ENCODE data around the gene TADA2B. TPM values are rescaled to one million over a fixed set of nuclear protein-coding genes. Genes with fewer than 3 reads are reported as not detected.

The TADA2B gene
- total RNA-seq, 2 donors from 2014 or later: 20.8 to 27.0 TPM

GRCh38 chr4:7024336-7024890 lies 18.8 kb upstream of the TADA2B start:
- no peaks in the 10 kb centered on the region for H3K4me1 ChIP-seq
- H3K27me3 ChIP-seq: no peaks in the 10 kb centered on the region
- H3K4me3 ChIP-seq: no peak overlapping the region
- DNase-seq (ENCODE audit: low spot score): no peak
- no peaks in the 10 kb centered on the region for H3K9me3 ChIP-seq
- peaks cover 36% of the 10 kb centered on the region for H3K36me3 ChIP-seq
- no peak for TF ChIP-seq CTCF (IDR thresholded peaks at IDR 0.05)
- H3K27ac ChIP-seq: no peak overlapping the region

GRCh38 chr4:7025040-7025602 lies 18.1 kb upstream of the TADA2B start:
- no peak for DNase-seq (ENCODE audit: low spot score)
- no peaks in the 10 kb centered on the region for H3K27me3 ChIP-seq

GRCh38 chr4:7026107-7026506 lies 17.1 kb upstream of the TADA2B start:
- peaks cover 47% of the 10 kb centered on the region for H3K36me3 ChIP-seq
- no peak overlapping the region for H3K4me3 ChIP-seq
- no peak for TF ChIP-seq CTCF (IDR thresholded peaks at IDR 0.05)
- no peaks in the 10 kb centered on the region for H3K9me3 ChIP-seq
- H3K27me3 ChIP-seq: no peaks in the 10 kb centered on the region
- H3K4me1 ChIP-seq: no peaks in the 10 kb centered on the region
- H3K27ac ChIP-seq: no peak overlapping the region
- DNase-seq (ENCODE audit: low spot score): no peak

More at GRCh38 chr4:7025040-7025602, 18.1 kb upstream of the TADA2B start:
- Histone ChIP-seq H3K9me3 (no peaks in the 10 kb centered on the region), H3K4me3 (no peak overlapping the region), H3K36me3 (peaks cover 43% of the 10 kb centered on the region), H3K4me1 (no peaks in the 10 kb centered on the region), H3K27ac (no peak overlapping the region)
- TF ChIP-seq CTCF (IDR thresholded peaks at IDR 0.05): no peak

GRCh38 chr4:7027284-7027683 lies 15.9 kb upstream of the TADA2B start:
- H3K4me1 ChIP-seq: no peaks in the 10 kb centered on the region
- no peaks in the 10 kb centered on the region for H3K9me3 ChIP-seq
- H3K36me3 ChIP-seq: peaks cover 54% of the 10 kb centered on the region
- no peak for DNase-seq (ENCODE audit: low spot score)
- TF ChIP-seq CTCF (IDR thresholded peaks at IDR 0.05): no peak
- no peak overlapping the region for H3K27ac ChIP-seq
- H3K4me3 ChIP-seq: no peak overlapping the region
- no peaks in the 10 kb centered on the region for H3K27me3 ChIP-seq

GRCh38 chr4:7027913-7028312 lies 15.3 kb upstream of the TADA2B start:
- no peak overlapping the region for H3K27ac ChIP-seq
- H3K9me3 ChIP-seq: no peaks in the 10 kb centered on the region
- H3K27me3 ChIP-seq: no peaks in the 10 kb centered on the region
- peaks cover 55% of the 10 kb centered on the region for H3K36me3 ChIP-seq
- no peak for TF ChIP-seq CTCF (IDR thresholded peaks at IDR 0.05)
- H3K4me1 ChIP-seq: no peaks in the 10 kb centered on the region
- no peak for DNase-seq (ENCODE audit: low spot score)
- H3K4me3 ChIP-seq: no peak overlapping the region

GRCh38 chr4:7029212-7029611 lies 14.0 kb upstream of the TADA2B start:
- Histone ChIP-seq H3K4me3 (no peak overlapping the region), H3K36me3 (peaks cover 44% of the 10 kb centered on the region), H3K27me3 (no peaks in the 10 kb centered on the region), H3K4me1 (no peaks in the 10 kb centered on the region), H3K9me3 (no peaks in the 10 kb centered on the region), H3K27ac (no peak overlapping the region)
- DNase-seq (ENCODE audit: low spot score): no peak
- no peak for TF ChIP-seq CTCF (IDR thresholded peaks at IDR 0.05)
